ENCODE measurements around the gene HTR7. TPM values are rescaled to one million over a fixed set of nuclear protein-coding genes. Genes with fewer than 3 reads are reported as not detected.
A peak's percentile ranks its signal among the peaks of the same experiment; 100 is the strongest.

Gene HTR7
- total and polyA plus RNA-seq, 2 experiments from 2014 or later: 0.23 to 1.8 TPM

- H3K9me3 ChIP-seq (ENCODE audit: low read depth): no peaks in the 10 kb centered on the region
- no peak overlapping the region for H3K4me3 ChIP-seq
- no peaks in the 10 kb centered on the region for H3K79me2 ChIP-seq
- H4K20me1 ChIP-seq (ENCODE audit: insufficient read depth, poor library complexity, severe bottlenecking): no peaks in the 10 kb centered on the region
- H3K27ac ChIP-seq: no peak overlapping the region
- TF ChIP-seq CTCF (IDR thresholded peaks at IDR 0.05; ENCODE audit: poor library complexity): no peak
- no peak for TF ChIP-seq EZH2 (IDR thresholded peaks at IDR 0.05; ENCODE audit: borderline replicate concordance)
- TF ChIP-seq EZH2phosphoT487 (IDR thresholded peaks at IDR 0.05; ENCODE audit: low read depth, severe bottlenecking, unreplicated experiment): no peak
- WGBS (ENCODE audit: low lambda C conversion rate, missing lambda C conversion rate): 63% methylated on average over 6 of the region's 6 CpGs
- no peaks in the 10 kb centered on the region for H3K27me3 ChIP-seq
- H3K4me1 ChIP-seq (ENCODE audit: insufficient read depth): no peaks in the 10 kb centered on the region
- H2AFZ ChIP-seq: no peak overlapping the region
- H3K4me2 ChIP-seq: no peak overlapping the region
- H3K36me3 ChIP-seq (replicated peaks; ENCODE audit: insufficient read depth, low read depth): no peaks in the 10 kb centered on the region
- no peaks in the 10 kb centered on the region for H3K9me2 ChIP-seq (replicated peaks; ENCODE audit: insufficient read depth)
- no peak for DNase-seq (ENCODE audit: low spot score)
These were observed 134.3 kb downstream of the HTR7 start for GRCh38 chr10:90723416-90724068.

GRCh38 chr10:90722832-90723231 is 135.0 kb downstream of the HTR7 start:
- DNase-seq (ENCODE audit: low spot score): no peak
- H3K9me2 ChIP-seq (replicated peaks; ENCODE audit: insufficient read depth): no peaks in the 10 kb centered on the region
- H3K4me1 ChIP-seq (ENCODE audit: insufficient read depth): no peaks in the 10 kb centered on the region
- H3K27ac ChIP-seq: no peak overlapping the region
- H3K79me2 ChIP-seq: no peaks in the 10 kb centered on the region
- WGBS (ENCODE audit: low lambda C conversion rate, missing lambda C conversion rate): 82% methylated on average over 5 of the region's 5 CpGs
- H2AFZ ChIP-seq: no peak overlapping the region
- no peak overlapping the region for H3K4me2 ChIP-seq
- no peaks in the 10 kb centered on the region for H3K27me3 ChIP-seq
- no peaks in the 10 kb centered on the region for H3K36me3 ChIP-seq (replicated peaks; ENCODE audit: insufficient read depth, low read depth)
- H4K20me1 ChIP-seq (ENCODE audit: insufficient read depth, poor library complexity, severe bottlenecking): no peaks in the 10 kb centered on the region
- TF ChIP-seq EZH2phosphoT487 (IDR thresholded peaks at IDR 0.05; ENCODE audit: low read depth, severe bottlenecking, unreplicated experiment) (no peak), EZH2 (IDR thresholded peaks at IDR 0.05; ENCODE audit: borderline replicate concordance) (no peak), CTCF (IDR thresholded peaks at IDR 0.05; ENCODE audit: poor library complexity) (no peak)
- H3K4me3 ChIP-seq: no peak overlapping the region
- no peaks in the 10 kb centered on the region for H3K9me3 ChIP-seq (ENCODE audit: low read depth)

- no peak overlapping the region for H3K4me2 ChIP-seq
- no peaks in the 10 kb centered on the region for H3K79me2 ChIP-seq
- TF ChIP-seq EZH2 (IDR thresholded peaks at IDR 0.05; ENCODE audit: borderline replicate concordance) (no peak), CTCF (IDR thresholded peaks at IDR 0.05; ENCODE audit: poor library complexity) (peak; percentile 29)
- 61% methylated on average over 3 of the region's 3 CpGs for WGBS (ENCODE audit: low lambda C conversion rate, missing lambda C conversion rate)
- H4K20me1 ChIP-seq (ENCODE audit: insufficient read depth, poor library complexity, severe bottlenecking): no peaks in the 10 kb centered on the region
- no peaks in the 10 kb centered on the region for H3K27me3 ChIP-seq
- H3K9me3 ChIP-seq (ENCODE audit: low read depth): no peaks in the 10 kb centered on the region
- H2AFZ ChIP-seq: no peak overlapping the region
- DNase-seq (ENCODE audit: low spot score): no peak
- H3K27ac ChIP-seq: no peak overlapping the region
- H3K4me1 ChIP-seq (ENCODE audit: insufficient read depth): no peaks in the 10 kb centered on the region
- no peaks in the 10 kb centered on the region for H3K36me3 ChIP-seq (replicated peaks; ENCODE audit: insufficient read depth, low read depth)
- no peak overlapping the region for H3K4me3 ChIP-seq
- H3K9me2 ChIP-seq (replicated peaks; ENCODE audit: insufficient read depth): no peaks in the 10 kb centered on the region
These were observed 139.7 kb downstream of the HTR7 start for GRCh38 chr10:90718182-90718581.

Measured in hepatocyte (in vitro differentiated cells).